HCT116 (cell line): ENCODE measurements around the gene TMEM94.

Source experiments
- CBX3 ChIP-seq: IDR thresholded peaks from 2 replicates; pipeline ENCODE4 v1.6.1; 2012; ENCODE audit warnings: low read depth
- JUND ChIP-seq: IDR thresholded peaks from 2 replicates; pipeline ENCODE4 v1.6.1; 2012
- TF ChIP-seq, protein P1 (sequence below), 3 experiments: fragments of 200-600 bp in 1 of 3; sonication (generic) in 1 of 3; IDR thresholded peaks in 2 of 3; conservative IDR thresholded peaks in 1 of 3; 2 replicates each; pipeline ENCODE4 v1.5.1; 2012 to 2017; ENCODE audit warnings: low read depth in 2 of 3, low read length in 2 of 3, antibody characterized with exemption in 1 of 3, borderline replicate concordance in 1 of 3, control low read depth in 1 of 3, mild to moderate bottlenecking in 1 of 3, mixed read lengths in 1 of 3, mixed run types in 1 of 3, moderate library complexity in 1 of 3; ENCODE audit not compliant: insufficient read depth in 1 of 3

DNA sequence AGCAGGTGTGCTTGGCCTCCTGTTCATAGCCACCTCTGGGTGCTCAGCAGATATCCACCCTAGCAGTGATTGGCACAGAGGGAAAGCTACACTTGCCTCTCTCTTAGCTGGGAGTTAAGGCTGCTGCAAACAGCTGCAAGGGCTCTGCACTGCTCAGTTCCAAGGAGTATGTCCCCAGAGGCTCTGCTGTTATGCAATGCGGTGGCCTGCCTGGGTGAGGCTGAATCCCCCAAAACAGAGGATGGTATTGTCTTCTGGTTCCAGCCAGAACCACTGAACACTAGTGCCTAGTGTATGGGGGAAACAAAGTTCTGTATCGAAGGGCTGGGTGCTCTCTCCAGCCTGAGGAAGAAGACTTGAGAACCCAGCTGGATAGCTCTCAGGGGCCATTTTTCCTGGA is 16.8 kb downstream of the TMEM94 start:
- no peak for TF ChIP-seq JUND
- TF ChIP-seq, protein P1, sequence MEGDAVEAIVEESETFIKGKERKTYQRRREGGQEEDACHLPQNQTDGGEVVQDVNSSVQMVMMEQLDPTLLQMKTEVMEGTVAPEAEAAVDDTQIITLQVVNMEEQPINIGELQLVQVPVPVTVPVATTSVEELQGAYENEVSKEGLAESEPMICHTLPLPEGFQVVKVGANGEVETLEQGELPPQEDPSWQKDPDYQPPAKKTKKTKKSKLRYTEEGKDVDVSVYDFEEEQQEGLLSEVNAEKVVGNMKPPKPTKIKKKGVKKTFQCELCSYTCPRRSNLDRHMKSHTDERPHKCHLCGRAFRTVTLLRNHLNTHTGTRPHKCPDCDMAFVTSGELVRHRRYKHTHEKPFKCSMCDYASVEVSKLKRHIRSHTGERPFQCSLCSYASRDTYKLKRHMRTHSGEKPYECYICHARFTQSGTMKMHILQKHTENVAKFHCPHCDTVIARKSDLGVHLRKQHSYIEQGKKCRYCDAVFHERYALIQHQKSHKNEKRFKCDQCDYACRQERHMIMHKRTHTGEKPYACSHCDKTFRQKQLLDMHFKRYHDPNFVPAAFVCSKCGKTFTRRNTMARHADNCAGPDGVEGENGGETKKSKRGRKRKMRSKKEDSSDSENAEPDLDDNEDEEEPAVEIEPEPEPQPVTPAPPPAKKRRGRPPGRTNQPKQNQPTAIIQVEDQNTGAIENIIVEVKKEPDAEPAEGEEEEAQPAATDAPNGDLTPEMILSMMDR (IDR thresholded peaks at IDR 0.05 in 2 of 3, conservative IDR thresholded peaks at IDR 0.05 in 1 of 3; ENCODE audit: borderline replicate concordance in 1 of 3, insufficient read depth in 1 of 3, low read depth in 2 of 3, low read length in 2 of 3): no peak
- TF ChIP-seq CBX3: no peak
